ENCODE measurements around the gene PROSER3. TPM values are rescaled to one million over a fixed set of nuclear protein-coding genes. Genes with fewer than 3 reads are reported as not detected.

PROSER3 gene
- total and polyA plus RNA-seq, 8 donors = 19.0 to 22.2 (median 21.0) TPM

- peaks cover 0 to 39% of the 10 kb centered on the region in 2 donors for H3K27me3 ChIP-seq
- no peak for ATAC-seq
- H3K4me1 ChIP-seq = peaks cover 0 to 6% of the 10 kb centered on the region in 2 donors
- intact Hi-C loops (cut with DNase I) = no loop called here
- TF ChIP-seq CTCF (IDR thresholded peaks at IDR 0.05) = no peak
- H3K4me3 ChIP-seq = no peak overlapping the region
- H3K36me3 ChIP-seq = no peaks in the 10 kb centered on the region
- H3K27ac ChIP-seq = no peak overlapping the region
- no peak for DNase-seq
- H3K9me3 ChIP-seq = no peaks in the 10 kb centered on the region
Measured at GRCh38 chr19:35807633-35808032, 49.7 kb downstream of the PROSER3 start.

GRCh38 chr19:35811317-35812219 is 53.6 kb downstream of the PROSER3 start:
- ATAC-seq (no peak), DNase-seq (no peak)
- intact Hi-C loops (cut with DNase I) = no loop called here
- Histone ChIP-seq H3K9me3 (peaks cover 0 to 2% of the 10 kb centered on the region in 2 donors), H3K27ac (no peak overlapping the region), H3K4me3 (no peak overlapping the region), H3K36me3 (no peaks in the 10 kb centered on the region), H3K4me1 (no peaks in the 10 kb centered on the region), H3K27me3 (peaks cover 0 to 57% of the 10 kb centered on the region in 2 donors)
- no peak for TF ChIP-seq CTCF (IDR thresholded peaks at IDR 0.05)

GRCh38 chr19:35812220-35813042 is 54.5 kb downstream of the PROSER3 start, which contains the start of gene PRODH2:
TSS of gene PRODH2 (minus strand) at chr19:35812845. CDS start at chr19:35812805, 40 bp downstream.
- Histone ChIP-seq H3K36me3 (no peaks in the 10 kb centered on the region), H3K4me1 (no peaks in the 10 kb centered on the region), H3K9me3 (peaks cover 0 to 2% of the 10 kb centered on the region in 2 donors), H3K27me3 (peaks cover 0 to 66% of the 10 kb centered on the region in 2 donors), H3K4me3 (no peak within 1 kb of the TSS), H3K27ac (no peak within 1 kb of the TSS)
- no peak for TF ChIP-seq CTCF (IDR thresholded peaks at IDR 0.05)
- ATAC-seq = no peak
- intact Hi-C loops (cut with DNase I) = no loop called here
- no peak for DNase-seq

GRCh38 chr19:35813043-35813890 is 55.3 kb downstream of the PROSER3 start:
- DNase-seq (no peak), ATAC-seq (no peak)
- H3K36me3 ChIP-seq = no peaks in the 10 kb centered on the region
- intact Hi-C loops (cut with DNase I) = no loop called here
- no peak overlapping the region for H3K27ac ChIP-seq
- peaks cover 0 to 2% of the 10 kb centered on the region in 2 donors for H3K9me3 ChIP-seq
- no peak overlapping the region for H3K4me3 ChIP-seq
- H3K27me3 ChIP-seq = peaks cover 0 to 74% of the 10 kb centered on the region in 2 donors
- H3K4me1 ChIP-seq = no peaks in the 10 kb centered on the region
- TF ChIP-seq CTCF (IDR thresholded peaks at IDR 0.05) = no peak
